Stimulated activated CD4-positive, alpha-beta T cell treated with anti-CD3 and anti-CD28 coated beads, Interleukin-15, amount 100 ng/mL, for 1 hour (primary cell): ENCODE measurements around the gene AP2A1.

Experiments used
- DNase-seq, 2 donors: peaks; one replicate each; pipeline ENCODE4 v3.0.0-alpha.2; 2020; ENCODE audit warnings: low read depth in 1 of 2, low spot score in 1 of 2

Gene AP2A1

GRCh38 chr19:49854378-49855263 lies 87.8 kb downstream of the AP2A1 start:
- DNase-seq: no peak

- DNase-seq: no peak
These were observed 88.5 kb downstream of the AP2A1 start for GRCh38 chr19:49855277-49855675.

- no peak for DNase-seq
These were observed 89.1 kb downstream of the AP2A1 start for GRCh38 chr19:49855676-49856573.

GRCh38 chr19:49856574-49857021 lies 89.8 kb downstream of the AP2A1 start:
- DNase-seq: no peak
